HG03135 (cell line): ENCODE results near the gene CEBPB.
"Not testable (repeated sequence)": the region's sequence is repeated elsewhere in the genome, so short reads cannot be mapped to it uniquely, and the experiment has no call there.

Experiments used
- ATAC-seq: cut with Tn5 transposase; IDR thresholded peaks from one replicate; pipeline ENCODE4 v1.9.1; 2021; ENCODE audit warnings: mild to moderate bottlenecking, moderate library complexity; ENCODE audit not compliant: unreplicated experiment

CEBPB gene

GRCh38 chr20:50169329-50169823, 21.3 kb upstream of the CEBPB start:
- no peak for ATAC-seq

- no peak for ATAC-seq
Measured at GRCh38 chr20:50170549-50171220, 19.9 kb upstream of the CEBPB start.

GRCh38 chr20:50172347-50173013, 18.1 kb upstream of the CEBPB start:
- no peak for ATAC-seq

GRCh38 chr20:50174456-50174855, 16.2 kb upstream of the CEBPB start:
- ATAC-seq = no peak

- ATAC-seq = no peak
Measured at GRCh38 chr20:50175938-50176933, 14.4 kb upstream of the CEBPB start.

GRCh38 chr20:50178672-50179071, 12.0 kb upstream of the CEBPB start:
- not testable (repeated sequence) for ATAC-seq

- no peak for ATAC-seq
Measured at GRCh38 chr20:50181344-50181743, 9.3 kb upstream of the CEBPB start.

- no peak for ATAC-seq
Measured at GRCh38 chr20:50182346-50182745, 8.3 kb upstream of the CEBPB start.

GRCh38 chr20:50185426-50185825, 5.2 kb upstream of the CEBPB start:
- no peak for ATAC-seq

GRCh38 chr20:50186151-50186885, 4.3 kb upstream of the CEBPB start:
- ATAC-seq = no peak

- no peak for ATAC-seq
Measured at GRCh38 chr20:50186987-50187402, 3.6 kb upstream of the CEBPB start.

GRCh38 chr20:50187403-50188051, 3.1 kb upstream of the CEBPB start:
- no peak for ATAC-seq

GRCh38 chr20:50188287-50188688, 2.3 kb upstream of the CEBPB start:
- ATAC-seq = no peak

- ATAC-seq = no peak
Measured at GRCh38 chr20:50188879-50189680, 1.6 kb upstream of the CEBPB start.

GRCh38 chr20:50189681-50190250, 864 bp upstream of the CEBPB start:
- no peak for ATAC-seq

- peak; percentile 19 for ATAC-seq
Measured at GRCh38 chr20:50191065-50191543, 474 bp downstream of the CEBPB start.

- ATAC-seq = peak; percentile 31
Measured at GRCh38 chr20:50191544-50192363, 1.1 kb downstream of the CEBPB start.
